ENCODE measurements around the gene OBSCN. TPM values are rescaled to one million over a fixed set of nuclear protein-coding genes. Genes with fewer than 3 reads are reported as not detected.

Gene OBSCN
- total and polyA plus RNA-seq, 10 of the 15 experiments (the other 5 are each of a cell fraction or from before 2014, with no cell fraction given) = 0.01 to 0.36 (median 0.08) TPM; not detected in 2

DNA sequence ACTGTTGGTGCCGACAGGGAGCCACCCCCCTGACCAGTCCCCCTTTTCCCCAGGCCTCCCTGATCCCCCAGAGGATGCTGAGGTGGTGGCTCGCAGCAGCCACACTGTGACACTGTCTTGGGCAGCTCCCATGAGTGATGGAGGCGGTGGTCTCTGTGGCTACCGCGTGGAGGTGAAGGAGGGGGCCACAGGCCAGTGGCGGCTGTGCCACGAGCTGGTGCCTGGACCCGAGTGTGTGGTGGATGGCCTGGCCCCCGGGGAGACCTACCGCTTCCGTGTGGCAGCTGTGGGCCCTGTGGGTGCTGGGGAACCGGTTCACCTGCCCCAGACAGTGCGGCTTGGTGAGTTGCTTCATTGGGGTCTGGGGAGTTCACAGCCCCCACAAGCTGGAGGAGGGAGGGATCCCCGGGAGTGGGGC lies 109.6 kb downstream of the OBSCN start (continued):
- TF ChIP-seq ETV6 (conservative IDR thresholded peaks at IDR 0.05 in 1 of 2, IDR thresholded peaks at IDR 0.05 in 1 of 2; ENCODE audit: borderline replicate concordance in 1 of 2, low read depth in 1 of 2) (no peak), POLR2AphosphoS5 (IDR thresholded peaks at IDR 0.05; ENCODE audit: low read length) (no peak), CREB1 (IDR thresholded peaks at IDR 0.05; ENCODE audit: low read depth) (no peak), SIX5 (IDR thresholded peaks at IDR 0.05; ENCODE audit: low read depth, low read length, severe bottlenecking) (no peak), SRF (IDR thresholded peaks at IDR 0.05; ENCODE audit: low read depth in 2 of 2, low read length in 2 of 2) (no peak), KLF5 (IDR thresholded peaks at IDR 0.05; ENCODE audit: partially characterized antibody) (no peak), HDAC6 (IDR thresholded peaks at IDR 0.05; ENCODE audit: unreplicated experiment) (no peak)

DNA sequence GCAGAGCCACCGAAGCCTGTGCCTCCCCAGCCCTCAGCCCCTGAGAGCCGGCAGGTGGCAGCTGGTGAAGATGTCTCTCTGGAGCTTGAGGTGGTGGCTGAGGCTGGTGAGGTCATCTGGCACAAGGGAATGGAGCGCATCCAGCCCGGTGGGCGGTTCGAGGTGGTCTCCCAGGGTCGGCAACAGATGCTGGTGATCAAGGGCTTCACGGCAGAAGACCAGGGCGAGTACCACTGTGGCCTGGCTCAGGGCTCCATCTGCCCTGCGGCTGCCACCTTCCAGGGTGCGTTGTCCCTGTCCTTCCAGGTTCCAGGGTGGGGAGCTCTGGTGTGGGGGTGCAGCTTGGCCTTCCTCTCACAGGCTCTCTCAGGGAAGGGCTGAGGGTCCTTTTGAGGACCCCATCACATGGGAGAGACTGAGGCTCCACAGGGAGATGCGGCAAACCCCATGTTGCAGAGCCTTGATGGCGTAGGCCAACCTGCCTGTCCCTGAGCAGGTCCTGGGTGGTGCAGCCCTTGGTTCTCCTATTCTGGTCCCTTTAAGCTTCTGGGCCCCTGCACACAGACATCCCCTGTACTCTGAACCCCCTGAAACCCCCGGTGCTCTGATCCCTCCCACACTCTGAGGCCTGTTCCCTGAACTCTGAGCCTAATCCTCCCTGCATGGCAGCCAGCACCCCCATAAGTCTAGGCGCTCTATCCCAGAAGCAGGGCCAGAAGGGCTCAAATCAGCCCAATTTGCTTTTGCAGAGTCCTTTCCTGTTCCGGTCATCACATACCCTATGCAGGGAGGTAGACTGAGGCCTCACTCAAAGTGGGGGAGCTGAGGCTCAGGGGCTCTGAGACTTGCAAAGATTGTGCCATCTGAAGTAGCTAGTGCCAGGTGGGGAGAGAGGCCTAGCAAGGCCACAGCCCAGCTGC lies 110.3 kb downstream of the OBSCN start:
- Histone ChIP-seq H3K4me1 (ENCODE audit: control insufficient read depth, insufficient read depth, low read length) (no peaks in the 10 kb centered on the region), H3K9ac (ENCODE audit: control insufficient read depth, insufficient read depth, low read length) (no peak overlapping the region), H2AFZ (ENCODE audit: control insufficient read depth, low read depth, low read length) (no peak overlapping the region), H3K36me3 (ENCODE audit: control insufficient read depth in 2 of 2, insufficient read depth in 2 of 2, low read length in 1 of 2) (no peaks in the 10 kb centered on the region), H3K79me2 (ENCODE audit: control insufficient read depth, insufficient read depth, low read length) (no peaks in the 10 kb centered on the region), H3K4me3 (no peak overlapping the region), H3K27ac (ENCODE audit: control insufficient read depth, insufficient read depth) (no peak overlapping the region), H4K20me1 (ENCODE audit: control insufficient read depth, insufficient read depth) (no peaks in the 10 kb centered on the region), H3K9me3 (replicated peaks; ENCODE audit: control insufficient read depth, insufficient read depth, low read length) (no peaks in the 10 kb centered on the region; the same call in 2 of the 3 replicates), H3K27me3 (replicated peaks in 1 of 2; ENCODE audit: control insufficient read depth in 2 of 2, insufficient read depth in 2 of 2, low read length in 1 of 2) (no peaks in the 10 kb centered on the region), H3K4me2 (ENCODE audit: control insufficient read depth, insufficient read depth) (no peak overlapping the region)
- intact Hi-C loops (cut with micrococcal nuclease; ENCODE audit: unreplicated experiment) (no loop called here), in situ Hi-C loops (cut with MboI) (no loop called here)
- ChIA-PET RAD21 (ENCODE audit: unreplicated experiment) (no interaction called here), SMC1A (ENCODE audit: uncharacterized antibody, unreplicated experiment) (no interaction called here), CTCF (no interaction called here), POLR2A (no interaction called here)
- no peak for ATAC-seq
- WGBS (ENCODE audit: insufficient coverage, insufficient replicate concordance, low lambda C conversion rate, missing lambda C conversion rate) = 40% methylated on average over 16 of the region's 16 CpGs
- BruUV-seq (replicated peaks) = no TSS peak
- FAIRE-seq = no peak
- no peak for DNase-seq (ENCODE audit: low read depth, low spot score)
- no peak for TF ChIP-seq EED (IDR thresholded peaks at IDR 0.05; ENCODE audit: low read depth)
- no peak for TF ChIP-seq PRDM15 (CRISPR knock-in tag; IDR thresholded peaks at IDR 0.05)
- no peak for TF ChIP-seq YY1 (IDR thresholded peaks at IDR 0.05; ENCODE audit: low read depth, low read length)
- no peak for TF ChIP-seq ZBTB40 (IDR thresholded peaks at IDR 0.05; ENCODE audit: borderline replicate concordance)
- no peak for TF ChIP-seq ZNF24 (IDR thresholded peaks at IDR 0.05)
